CD14-positive monocyte (primary cell): ENCODE data around the gene WWOX. TPM values are rescaled to one million over a fixed set of nuclear protein-coding genes. Genes with fewer than 3 reads are reported as not detected.

Source experiments
- DNase-seq, 3 donors: peaks; one replicate each; pipeline ENCODE4 v3.0.0-alpha.2; 2011 to 2022
- H2AFZ ChIP-seq: 2 replicates; pipeline ENCODE4 v1.6.0; 2012; ENCODE audit warnings: mild to moderate bottlenecking, low read depth, low read length, inconsistent platforms; ENCODE audit not compliant: insufficient read depth, poor library complexity, severe bottlenecking
- H3K27ac ChIP-seq, 2 donors: 1 replicate in 1 of 2; 2 replicates in 1 of 2; pipeline ENCODE4 v1.5.1; 2012 to 2013; ENCODE audit warnings: low read length in 2 of 2, control low read depth in 1 of 2, inconsistent platforms in 1 of 2, low read depth in 1 of 2, mild to moderate bottlenecking in 1 of 2
- H3K27me3 ChIP-seq, 2 donors: one replicate each; pipeline versions ENCODE4 v1.6.0 to v1.6.1; 2011 to 2013; ENCODE audit warnings: low read length in 2 of 2; ENCODE audit not compliant: control insufficient read depth in 2 of 2, insufficient read depth in 2 of 2
- H3K36me3 ChIP-seq, 2 donors: replicated peaks in 1 of 2; 1 replicate in 1 of 2; 2 replicates in 1 of 2; pipeline versions ENCODE4 v1.5.1 to v1.6.1; 2012 to 2013; ENCODE audit warnings: low read length in 2 of 2, control low read depth in 1 of 2, inconsistent platforms in 1 of 2, mild to moderate bottlenecking in 1 of 2; ENCODE audit not compliant: insufficient read depth in 2 of 2, control insufficient read depth in 1 of 2
- H3K4me1 ChIP-seq, 2 donors: 1 replicate in 1 of 2; 2 replicates in 1 of 2; pipeline versions ENCODE4 v1.5.1 to v1.6.1; 2012 to 2013; ENCODE audit warnings: low read length in 2 of 2, control low read depth in 1 of 2, inconsistent platforms in 1 of 2, mild to moderate bottlenecking in 1 of 2, moderate library complexity in 1 of 2; ENCODE audit not compliant: insufficient read depth in 2 of 2, control insufficient read depth in 1 of 2
- H3K4me2 ChIP-seq: replicated peaks from 2 replicates; pipeline ENCODE3; 2012; ENCODE audit warnings: low read length, moderate library complexity, mild to moderate bottlenecking; ENCODE audit not compliant: poor library complexity, severe bottlenecking; ENCODE audit errors: extremely low read depth
- H3K4me3 ChIP-seq, 3 experiments: fragments of 200-600 bp in 1 of 3; sonication (generic) in 1 of 3; replicated peaks in 1 of 3; 1 replicate in 2 of 3; 2 replicates in 1 of 3; pipeline ENCODE4 v1.5.1; 2011 to 2013; ENCODE audit warnings: low read length in 3 of 3, mild to moderate bottlenecking in 3 of 3, control low read depth in 2 of 3, low read depth in 2 of 3, inconsistent platforms in 1 of 3, moderate library complexity in 1 of 3
- H3K79me2 ChIP-seq: 2 replicates; pipeline ENCODE4 v1.6.0; 2012; ENCODE audit warnings: mild to moderate bottlenecking, control low read depth, inconsistent platforms, low read length, moderate library complexity; ENCODE audit not compliant: insufficient read depth
- H3K9ac ChIP-seq: 2 replicates; pipeline ENCODE4 v1.6.0; 2017; ENCODE audit warnings: low read length, mild to moderate bottlenecking; ENCODE audit not compliant: insufficient read depth, poor library complexity, severe bottlenecking
- H3K9me3 ChIP-seq, 2 donors: replicated peaks in 1 of 2; 1 replicate in 1 of 2; 2 replicates in 1 of 2; pipeline versions ENCODE4 v1.5.1 to v1.6.1; 2012 to 2013; ENCODE audit warnings: low read length in 2 of 2, control low read depth in 1 of 2; ENCODE audit not compliant: control insufficient read depth in 1 of 2, insufficient read depth in 1 of 2
- H4K20me1 ChIP-seq: 2 replicates; pipeline ENCODE4 v1.6.0; 2012; ENCODE audit warnings: mild to moderate bottlenecking, low read length, control low read depth, moderate library complexity; ENCODE audit not compliant: insufficient read depth
- H3K27ac Mint-ChIP-seq, 7 donors: one replicate each; pipeline ENCODE4 v1.8.0; 2020; ENCODE audit warnings: mild to moderate bottlenecking in 7 of 7, mixed read lengths in 7 of 7, moderate library complexity in 6 of 7, inconsistent platforms in 2 of 7
- H3K27me3 Mint-ChIP-seq, 3 donors: one replicate each; pipeline ENCODE4 v1.8.0; 2021 to 2022; ENCODE audit warnings: low read depth in 3 of 3, mild to moderate bottlenecking in 3 of 3, mixed read lengths in 3 of 3, moderate library complexity in 3 of 3, inconsistent platforms in 1 of 3
- H3K36me3 Mint-ChIP-seq, 2 donors: one replicate each; pipeline ENCODE4 v1.8.0; 2020; ENCODE audit warnings: mixed read lengths in 2 of 2, inconsistent platforms in 1 of 2, mild to moderate bottlenecking in 1 of 2
- H3K4me1 Mint-ChIP-seq: one replicate; pipeline ENCODE4 v1.8.0; 2020; ENCODE audit warnings: mild to moderate bottlenecking, mixed read lengths
- H3K4me3 Mint-ChIP-seq, 2 donors: one replicate each; pipeline ENCODE4 v1.8.0; 2020; ENCODE audit warnings: mild to moderate bottlenecking in 2 of 2, mixed read lengths in 2 of 2, moderate library complexity in 1 of 2
- H3K9me3 Mint-ChIP-seq, 7 donors: one replicate each; pipeline ENCODE4 v1.8.0; 2020 to 2022; ENCODE audit warnings: mixed read lengths in 7 of 7, mild to moderate bottlenecking in 6 of 7, moderate library complexity in 6 of 7, inconsistent platforms in 2 of 7
- CTCF ChIP-seq: fragments of 200-600 bp; IDR thresholded peaks from one replicate; pipeline ENCODE4 v1.8.0; 2022; ENCODE audit warnings: antibody characterized with exemption, mild to moderate bottlenecking
- WGBS: methylation state at CpG from one replicate; pipeline ENCODE4 v1.1.5; 2013; ENCODE audit warnings: missing lambda C conversion rate; ENCODE audit not compliant: insufficient coverage; 5-methylcytosine and 5-hydroxymethylcytosine counted together
- intact Hi-C, 2 donors: fragments of 100-400 bp; cut with micrococcal nuclease; formaldehyde crosslinking; loops; one replicate each; pipeline versions ENCODE4 v1.15.0 to v1.15.1; 2023
- polyA plus RNA-seq, 3 donors: library from polyadenylated mRNA; depleted of rRNA in 1 of 3; unstranded in 2 of 3; stranded (reverse) in 1 of 3; fragments of 300-500 nt in 2 of 3; fragments of >200 nt in 1 of 3; fragmentation: Illumina TruSeq in 2 of 3; gene quantifications; 1 replicate in 2 of 3; 2 replicates in 1 of 3; pipeline ENCODE4 v1.2.3, GENCODE V29; 2012 to 2021

The WWOX gene
- polyA plus RNA-seq, 3 donors, result 4.0 to 7.0 (median 6.3) TPM

GRCh38 chr16:78439646-78440045 is 340.2 kb downstream of the WWOX start:
- H3K9ac ChIP-seq, result no peak overlapping the region
- no peaks in the 10 kb centered on the region for H4K20me1 ChIP-seq
- intact Hi-C loops, result no loop called here

GRCh38 chr16:78441298-78441697 is 341.8 kb downstream of the WWOX start:
- H3K79me2 ChIP-seq, result no peaks in the 10 kb centered on the region
- H3K4me1 ChIP-seq, result no peaks in the 10 kb centered on the region
- 100% methylated on average over 2 of the region's 5 CpGs for WGBS
- no peaks in the 10 kb centered on the region for H3K27me3 ChIP-seq
- no peak overlapping the region for H3K9ac ChIP-seq
- no peak for DNase-seq
- Mint-ChIP-seq H3K4me1 (no peaks in the 10 kb centered on the region), H3K9me3 (no peaks in the 10 kb centered on the region), H3K36me3 (no peaks in the 10 kb centered on the region), H3K4me3 (no peak overlapping the region), H3K27ac (no peak overlapping the region), H3K27me3 (no peaks in the 10 kb centered on the region)
- no peaks in the 10 kb centered on the region for H4K20me1 ChIP-seq
- TF ChIP-seq CTCF, result no peak
- no peaks in the 10 kb centered on the region for H3K36me3 ChIP-seq
- H3K4me3 ChIP-seq, result no peak overlapping the region
- H3K27ac ChIP-seq, result no peak overlapping the region
- intact Hi-C loops, result no loop called here
- no peak overlapping the region for H2AFZ ChIP-seq
- H3K4me2 ChIP-seq, result no peak overlapping the region
- H3K9me3 ChIP-seq, result no peaks in the 10 kb centered on the region

More at GRCh38 chr16:78439646-78440045, 340.2 kb downstream of the WWOX start:
- no peak overlapping the region for H3K4me3 Mint-ChIP-seq
- H3K4me3 ChIP-seq, result no peak overlapping the region
- no peak for DNase-seq
- no peaks in the 10 kb centered on the region for H3K36me3 ChIP-seq
- H3K27me3 Mint-ChIP-seq, result no peaks in the 10 kb centered on the region
- TF ChIP-seq CTCF, result no peak
- H3K4me1 Mint-ChIP-seq, result no peaks in the 10 kb centered on the region
- no peak overlapping the region for H3K4me2 ChIP-seq
- H3K9me3 ChIP-seq, result no peaks in the 10 kb centered on the region
- no peaks in the 10 kb centered on the region for H3K4me1 ChIP-seq
- H3K79me2 ChIP-seq, result no peaks in the 10 kb centered on the region
- no peak overlapping the region for H2AFZ ChIP-seq
- H3K9me3 Mint-ChIP-seq, result peaks cover 0 to 2% (median 0%) of the 10 kb centered on the region in 7 donors
- no peak overlapping the region for H3K27ac ChIP-seq
- 100% methylated on average over 1 of the region's 2 CpGs for WGBS
- H3K27ac Mint-ChIP-seq, result no peak overlapping the region
- H3K36me3 Mint-ChIP-seq, result no peaks in the 10 kb centered on the region
- H3K27me3 ChIP-seq, result no peaks in the 10 kb centered on the region
